Right renal cortex interstitium (tissue), 3 donors: ENCODE data around the gene CFAP99. TPM values are rescaled to one million over a fixed set of nuclear protein-coding genes. Genes with fewer than 3 reads are reported as not detected.
A peak's percentile ranks its signal among the peaks of the same experiment; 100 is the strongest.

Experiments
- DNase-seq, 3 donors: peaks; one replicate each; pipeline ENCODE4 v3.0.0-alpha.2; 2013; ENCODE audit warnings: low read depth in 3 of 3, low spot score in 2 of 3
- polyA plus RNA-seq, 3 donors: library from polyadenylated mRNA; unstranded; fragments of 120-200 nt; gene quantifications; one replicate each; pipeline ENCODE4 v1.2.1, GENCODE V29; 2013; ENCODE audit not compliant: insufficient read length in 3 of 3

Gene CFAP99
- polyA plus RNA-seq, 3 donors: 0.55 to 0.69 (median 0.57) TPM

DNA sequence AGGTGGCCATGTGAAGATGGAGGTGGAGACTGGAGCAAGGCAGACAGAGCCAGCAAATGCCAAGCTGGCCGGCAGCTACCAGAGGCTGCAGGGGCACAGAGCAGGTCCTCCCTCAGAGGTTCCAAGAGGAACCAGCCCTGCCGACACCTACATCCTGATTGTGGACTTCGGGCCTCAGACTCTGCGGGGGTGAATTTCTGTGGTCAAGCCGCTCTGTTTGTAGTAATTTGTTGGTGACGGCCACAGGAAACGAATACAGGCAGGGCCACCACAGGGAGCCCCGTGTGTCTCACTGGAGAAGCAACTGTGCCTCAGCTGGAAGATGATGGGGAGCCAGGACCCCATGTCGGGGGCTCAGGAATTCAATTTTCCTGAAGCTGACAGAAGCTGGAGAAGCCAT lies 28.6 kb upstream of the CFAP99 start:
- no peak for DNase-seq

DNA sequence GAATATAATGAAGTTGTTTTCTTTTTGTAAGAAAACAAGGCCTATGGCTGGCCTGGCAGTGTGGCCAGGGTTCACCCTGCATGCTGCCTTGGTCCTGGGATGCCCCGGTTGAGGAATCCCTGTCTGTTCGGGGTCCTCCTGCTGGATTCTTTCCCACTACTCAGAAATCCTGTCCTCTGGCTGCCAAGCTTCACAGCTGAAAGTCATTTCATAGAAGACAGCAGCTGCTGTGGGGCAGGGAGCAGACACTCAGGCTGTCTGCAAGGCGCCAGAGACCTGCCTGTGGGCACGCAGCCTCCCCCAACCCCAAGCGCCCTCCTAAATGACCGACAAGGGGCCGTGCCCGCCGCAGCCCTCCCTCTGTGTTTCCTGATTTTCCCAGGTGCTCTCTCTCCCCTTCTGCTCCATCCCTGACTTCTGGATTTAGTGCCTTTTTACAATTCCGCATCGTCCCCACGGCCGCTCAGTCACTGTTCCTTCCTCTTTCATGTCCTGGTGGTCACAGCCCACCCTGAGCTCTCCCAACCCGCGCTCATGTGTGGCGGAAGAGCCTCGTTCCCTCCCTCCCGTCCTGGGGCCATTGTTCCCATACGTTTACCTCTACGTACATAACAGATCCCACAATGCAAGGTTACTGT lies 27.9 kb upstream of the CFAP99 start:
- DNase-seq: no peak

DNA sequence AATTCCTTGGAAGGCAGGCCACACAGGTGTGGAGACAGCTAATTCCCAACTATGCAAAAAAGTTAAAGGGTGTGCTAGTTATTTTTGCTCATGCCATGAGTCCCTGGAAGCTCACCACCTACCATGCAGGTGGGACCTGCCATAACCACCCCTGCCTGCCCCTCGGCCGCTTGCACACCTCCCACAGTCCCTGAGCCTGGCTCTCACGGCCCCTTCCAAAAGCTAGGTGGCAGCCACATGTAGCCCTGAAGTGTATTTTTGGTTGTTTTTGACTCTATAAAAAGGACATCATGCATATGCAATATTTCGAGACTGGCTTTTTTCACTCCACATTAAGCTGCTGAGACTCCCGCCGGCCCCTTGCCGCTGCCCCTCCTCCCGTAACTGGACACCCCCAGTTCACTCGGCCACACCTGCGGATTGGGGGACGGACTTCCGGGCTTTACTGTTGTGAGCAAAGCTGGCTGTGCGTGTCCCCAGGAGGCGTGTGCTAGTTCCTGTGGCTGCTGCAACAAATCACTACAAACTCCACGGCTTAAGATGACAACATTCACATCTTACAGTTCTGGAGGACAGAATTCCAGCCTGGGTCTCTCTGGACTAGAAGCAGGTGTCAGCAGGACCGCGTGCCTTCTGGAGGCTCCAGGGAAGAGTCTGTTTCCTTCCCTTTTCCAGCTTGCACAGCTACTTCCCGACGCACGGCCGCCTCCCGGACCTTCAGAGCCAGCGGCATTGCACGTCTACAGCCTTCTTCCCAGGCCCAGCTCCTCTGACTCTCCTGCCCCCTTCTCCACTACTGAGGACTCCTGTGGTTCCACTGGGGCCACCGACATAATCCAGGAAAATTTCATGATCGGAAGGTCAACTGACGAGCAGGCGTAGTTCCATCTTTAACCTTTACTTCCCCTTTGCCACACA lies 25.1 kb upstream of the CFAP99 start:
- peak in 1 of 3 donors; percentile 61 for DNase-seq

DNA sequence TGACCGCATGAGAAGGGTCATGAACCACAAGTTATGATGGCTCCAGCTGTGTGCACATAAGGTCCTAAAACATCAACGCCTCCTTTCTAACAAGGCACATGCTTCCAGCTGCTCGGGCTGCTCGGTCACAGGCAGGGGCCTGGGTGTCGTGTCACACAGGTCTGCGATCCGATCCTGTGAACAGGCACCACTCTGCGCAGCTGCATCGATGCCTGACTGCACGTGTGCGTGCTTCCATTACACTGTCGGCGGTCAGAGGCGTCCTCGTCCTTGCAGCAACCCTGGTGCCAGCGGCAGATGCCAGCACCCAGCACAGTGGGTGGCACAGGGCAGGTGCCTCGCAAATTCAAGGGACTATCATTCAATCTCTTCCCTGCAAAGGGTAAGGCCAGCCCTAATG lies 24.2 kb upstream of the CFAP99 start:
- DNase-seq: peak in 1 of 3 donors; percentile 6

DNA sequence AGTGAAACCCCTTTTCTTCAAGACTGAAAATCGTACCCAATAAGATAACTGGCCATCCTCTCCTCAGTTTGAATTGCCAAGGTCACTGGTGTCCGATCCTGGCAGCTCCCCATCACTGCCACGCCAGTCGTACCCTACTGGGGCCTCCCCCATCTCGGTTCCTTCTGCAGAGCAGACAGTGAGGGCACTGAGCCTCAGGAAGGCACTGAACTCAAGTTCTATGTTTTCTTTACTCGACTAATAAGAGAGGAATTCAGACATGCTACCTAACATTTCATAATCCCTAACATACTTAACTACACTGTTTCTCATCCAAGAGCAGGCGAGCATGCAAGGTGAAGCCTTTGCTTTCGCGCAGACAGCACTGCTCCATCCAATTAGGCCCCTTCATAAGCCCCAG lies 23.7 kb upstream of the CFAP99 start:
- no peak for DNase-seq

DNA sequence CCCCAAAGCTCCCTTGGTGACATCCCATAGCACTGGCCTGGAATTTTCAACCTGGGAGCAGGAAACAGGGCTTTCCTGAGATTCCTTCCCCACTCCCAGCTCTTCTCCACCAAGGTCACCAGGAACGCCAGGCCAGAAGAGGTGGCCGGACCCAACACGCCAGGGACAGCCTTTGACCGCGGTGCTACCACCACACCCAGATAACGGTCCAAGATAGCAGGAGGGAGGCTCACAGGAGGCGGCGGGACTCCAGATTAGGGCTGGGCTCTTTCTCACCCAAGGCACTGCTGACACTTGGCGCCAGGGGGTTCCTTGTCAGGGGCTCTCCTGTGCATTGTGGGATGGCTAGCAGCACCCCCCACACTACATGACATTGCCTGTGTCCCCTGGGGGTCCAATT lies 23.2 kb upstream of the CFAP99 start:
- DNase-seq: no peak

DNA sequence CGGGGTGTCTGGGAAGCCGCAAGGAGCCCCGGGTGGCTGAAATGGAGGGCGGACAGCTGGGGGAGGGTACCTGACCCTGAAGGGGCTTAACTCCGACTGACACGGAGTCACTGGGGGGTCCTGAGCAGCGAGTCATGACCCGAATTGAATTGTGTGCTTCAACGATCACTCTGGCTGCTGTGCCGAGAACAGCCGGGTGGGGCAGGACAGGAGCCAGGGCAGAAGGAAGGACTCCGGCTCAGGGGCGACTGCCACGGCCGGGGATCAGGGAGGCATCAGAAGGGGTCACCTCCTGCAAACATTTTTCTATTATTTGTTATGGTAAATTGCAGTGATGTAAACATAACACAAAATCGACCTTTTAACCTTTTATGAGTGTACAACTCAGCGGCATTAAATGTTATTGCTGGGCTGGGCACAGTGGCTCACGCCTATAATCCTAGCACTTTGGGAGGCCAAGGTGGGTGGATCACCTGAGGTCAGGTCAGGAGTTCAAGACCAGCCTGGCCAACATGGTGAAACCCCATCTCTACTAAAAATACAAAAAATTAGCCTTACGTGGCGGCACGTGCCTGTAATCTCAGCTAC lies 21.9 kb upstream of the CFAP99 start:
- no peak for DNase-seq

DNA sequence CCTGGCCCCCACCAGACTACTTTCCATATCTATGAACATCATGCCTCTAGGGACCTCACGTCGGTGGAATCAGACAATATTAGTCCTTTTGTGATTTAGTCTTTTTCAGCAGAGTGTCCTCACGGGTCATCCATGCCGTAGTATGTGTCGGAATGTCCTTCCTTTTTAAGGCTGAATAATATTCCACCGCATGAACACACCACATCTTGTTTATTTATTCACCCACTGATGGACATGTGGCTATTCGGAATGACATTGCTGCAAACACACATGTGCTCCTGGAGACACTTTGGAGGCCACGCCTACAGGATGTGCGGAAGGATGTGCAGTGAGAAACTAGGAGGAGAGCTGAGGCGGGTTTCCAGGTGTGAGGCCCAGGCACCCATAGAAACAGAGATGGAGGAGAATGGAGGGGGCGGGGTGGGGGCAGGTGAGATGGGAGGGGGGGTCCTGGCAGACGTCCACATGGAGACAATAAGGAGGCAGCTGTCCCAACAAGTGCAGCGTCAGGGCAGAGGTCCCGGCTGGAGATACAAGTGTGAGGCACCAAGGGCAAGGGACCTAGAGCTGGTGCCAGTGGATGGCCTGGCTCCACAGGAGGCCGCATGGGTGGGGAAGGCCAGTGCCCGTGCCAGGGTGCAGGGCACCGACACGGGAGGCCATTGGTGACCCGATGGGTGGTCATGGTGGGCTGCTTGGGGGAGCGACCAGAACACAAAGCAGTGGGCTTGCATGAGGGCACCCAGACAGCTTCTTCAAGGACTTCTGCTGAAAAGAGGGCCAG lies 21.0 kb upstream of the CFAP99 start:
- DNase-seq: no peak

DNA sequence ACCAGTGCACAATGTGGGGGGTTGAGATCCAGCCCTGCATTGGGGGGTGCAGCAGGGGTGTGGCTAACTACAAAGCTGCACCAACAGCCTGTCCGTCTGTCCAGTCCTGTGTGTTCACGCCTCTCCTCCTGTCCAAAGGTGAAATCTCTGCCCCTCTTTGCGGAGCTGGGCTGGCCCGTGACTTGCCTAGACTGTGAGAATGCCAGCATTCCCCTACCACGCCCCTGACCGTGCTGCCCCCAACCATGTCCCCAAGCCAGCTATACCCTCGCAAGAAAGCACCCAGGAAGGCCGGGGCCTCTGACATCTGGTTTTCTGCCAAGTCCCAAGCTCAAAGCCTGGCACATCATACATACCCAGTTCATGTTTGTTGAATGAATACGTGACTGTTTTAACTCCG lies 19.5 kb upstream of the CFAP99 start:
- DNase-seq: no peak

DNA sequence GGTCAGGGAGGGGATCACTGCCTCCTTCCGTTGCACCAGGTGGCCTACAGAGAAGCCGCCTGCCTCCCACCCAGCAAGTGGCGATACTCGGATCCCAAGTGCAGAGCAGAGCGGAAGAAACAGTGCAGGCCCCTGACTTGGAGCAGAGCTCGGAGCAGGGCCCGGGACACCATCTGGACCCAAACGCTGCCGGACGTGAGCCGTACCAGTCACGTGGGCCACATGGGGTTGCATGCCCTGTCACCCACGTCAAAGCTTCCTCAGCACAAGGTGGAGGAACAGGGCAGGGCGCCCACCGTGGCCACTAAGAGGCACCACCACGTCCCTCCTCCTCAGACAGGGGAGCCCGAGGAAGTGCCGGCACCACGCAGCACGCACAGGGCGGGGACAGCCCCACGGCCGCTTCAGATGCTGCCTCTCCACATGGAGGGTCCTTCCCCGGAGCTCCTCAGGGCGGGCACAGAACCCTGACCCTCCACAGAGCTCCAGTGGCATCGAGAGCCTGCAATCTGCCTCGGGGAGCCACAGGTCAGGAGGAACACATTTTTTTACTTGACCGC lies 19.0 kb upstream of the CFAP99 start:
- no peak for DNase-seq

DNA sequence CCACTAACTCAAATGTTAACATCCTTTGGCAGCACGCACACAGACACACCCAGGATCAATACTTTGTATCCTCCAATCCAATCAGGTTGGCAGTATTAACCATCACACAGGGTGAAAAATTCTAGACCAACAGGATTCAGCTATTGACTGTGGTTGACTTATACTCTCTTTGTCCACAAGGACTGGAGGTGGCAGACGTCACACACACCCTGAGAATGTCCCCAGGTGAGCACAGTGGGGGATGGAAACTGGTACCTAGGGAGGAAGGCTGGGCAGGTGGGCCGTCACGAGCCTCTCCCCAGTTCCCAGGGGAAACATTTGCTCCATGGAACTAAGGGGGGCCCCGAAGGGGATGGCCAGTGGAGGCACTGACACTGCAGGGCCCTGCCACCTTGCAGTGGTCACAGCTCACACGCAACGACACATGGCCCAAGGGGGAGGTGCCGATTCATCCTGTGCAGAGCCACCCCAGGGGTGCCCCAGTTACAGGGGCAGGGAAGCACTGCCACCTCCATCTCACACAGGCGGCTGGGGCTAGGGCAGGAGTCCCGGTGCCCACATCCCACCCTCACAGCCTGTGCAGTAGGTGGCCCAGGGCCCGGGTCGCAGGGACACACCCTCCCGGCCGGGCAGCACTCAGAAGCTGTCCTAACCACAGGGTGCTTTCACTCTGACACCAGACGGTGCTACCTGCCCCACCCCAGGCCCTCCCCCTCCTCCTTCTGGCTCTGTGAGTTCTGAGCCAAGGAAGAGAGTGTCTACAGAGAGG lies 17.7 kb upstream of the CFAP99 start:
- DNase-seq: no peak

DNA sequence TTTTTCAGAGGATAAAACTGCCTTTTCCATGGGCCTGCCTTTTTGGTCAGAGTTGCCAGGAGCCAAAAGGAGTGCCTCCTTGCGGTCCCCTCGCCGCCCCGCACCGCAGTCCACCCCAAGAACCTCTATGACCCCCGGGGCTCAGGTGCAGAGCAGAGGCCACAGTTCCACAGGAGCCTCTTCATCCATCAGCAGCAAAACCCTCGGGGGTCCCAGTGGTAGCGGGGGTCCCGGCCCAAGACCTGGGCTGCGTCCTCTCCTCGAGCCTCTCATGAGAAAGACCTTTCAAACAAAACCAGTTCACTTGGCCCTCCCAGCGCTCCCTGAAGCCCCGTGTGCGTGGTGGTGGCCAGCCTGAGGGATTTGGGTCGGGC lies 17.2 kb upstream of the CFAP99 start:
- DNase-seq: no peak

DNA sequence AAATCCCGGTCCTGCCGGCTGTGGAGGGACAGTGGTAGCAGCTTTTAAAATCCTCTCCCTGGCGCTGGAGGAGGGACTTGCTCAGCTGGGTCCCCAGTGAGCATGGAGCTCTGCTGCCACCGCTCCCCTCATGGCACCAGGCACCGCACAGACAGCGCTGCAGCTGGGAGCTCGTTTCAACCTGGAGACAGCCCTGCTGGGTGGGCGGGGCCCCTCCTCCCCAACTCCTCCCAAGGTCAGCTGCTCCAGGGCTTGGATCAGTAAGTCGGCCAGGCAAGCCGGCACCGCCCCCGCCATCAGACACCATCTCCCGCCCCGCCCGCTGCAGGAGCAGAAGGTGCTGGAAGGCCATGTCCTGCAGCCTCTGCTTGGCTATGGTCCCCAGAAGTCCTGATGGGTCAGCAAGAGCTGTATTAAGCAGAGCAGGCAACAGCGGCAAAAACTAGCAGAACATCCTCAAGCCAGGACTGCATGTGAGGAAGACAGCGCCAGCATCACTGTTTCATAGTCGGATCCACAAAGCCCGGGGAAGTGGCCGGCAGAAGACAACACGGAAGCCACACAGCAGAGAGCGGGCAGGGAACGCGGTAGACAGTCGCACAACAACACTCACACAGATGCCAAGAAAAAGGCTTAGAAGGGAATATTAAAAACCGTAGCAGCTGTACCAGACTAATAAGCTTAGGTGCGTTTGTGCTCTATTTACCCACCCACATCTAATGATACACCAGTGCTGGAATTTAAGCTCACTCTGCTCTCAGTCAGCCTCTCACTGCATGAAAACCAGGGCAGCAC lies 16.5 kb upstream of the CFAP99 start:
- DNase-seq: no peak

DNA sequence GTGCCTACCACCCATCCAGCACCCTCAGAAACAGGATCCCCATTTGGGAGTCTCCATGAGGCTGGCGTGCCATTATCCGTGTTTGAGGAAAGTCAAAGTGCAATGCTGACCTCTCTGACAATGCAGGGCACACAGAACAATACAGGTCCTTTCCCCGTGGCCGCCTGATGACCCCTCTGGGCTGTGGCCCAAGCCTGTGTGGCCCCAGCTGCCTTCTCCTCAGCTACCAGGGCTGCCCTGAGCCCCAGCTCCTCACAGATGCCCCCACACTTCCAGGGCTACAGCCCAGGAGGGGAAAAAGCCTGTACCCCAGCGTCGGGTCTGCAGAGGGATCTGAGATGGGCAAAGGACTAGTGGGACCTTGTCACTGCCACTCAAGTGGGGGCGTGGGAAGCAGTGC lies 15.8 kb upstream of the CFAP99 start:
- no peak for DNase-seq

DNA sequence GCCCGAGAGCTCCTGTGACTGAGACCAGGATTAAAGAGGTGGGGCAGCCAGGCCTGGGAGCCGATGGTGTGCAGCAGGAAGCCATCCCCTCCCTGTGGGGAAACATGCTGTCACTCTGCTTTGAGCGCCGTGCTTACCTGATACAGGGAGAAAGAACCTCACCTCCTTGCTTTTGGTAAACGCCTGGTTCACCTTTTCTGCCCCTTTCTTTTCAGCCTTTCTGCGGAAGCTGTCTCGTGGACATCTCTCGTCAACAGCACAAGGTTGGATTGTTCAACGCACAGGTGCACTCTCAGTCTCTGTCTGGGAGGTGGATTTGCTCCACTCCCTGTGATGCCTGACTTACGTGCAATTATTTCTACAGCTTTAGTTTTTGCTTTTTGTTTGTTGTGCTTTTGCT lies 12.3 kb upstream of the CFAP99 start:
- DNase-seq: no peak

DNA sequence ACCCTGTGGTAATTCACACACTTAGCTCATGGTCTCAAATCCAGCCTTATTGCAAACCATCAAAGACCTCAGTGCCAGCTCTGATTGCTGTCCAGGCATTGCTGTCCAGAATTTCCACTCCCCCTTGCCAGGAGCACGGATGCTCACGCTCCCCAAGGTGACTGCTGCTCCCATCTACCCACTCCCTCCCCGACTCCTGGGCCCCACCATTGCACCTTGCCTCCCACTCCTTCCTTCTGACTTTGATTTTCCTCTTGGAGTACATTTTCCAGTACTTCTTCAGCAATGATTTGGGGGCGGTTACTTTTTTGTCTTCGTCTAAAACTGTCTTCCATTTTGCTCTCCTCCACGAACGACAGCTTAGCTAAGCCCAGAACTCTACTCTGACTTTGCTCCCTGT lies 11.8 kb upstream of the CFAP99 start:
- DNase-seq: no peak

DNA sequence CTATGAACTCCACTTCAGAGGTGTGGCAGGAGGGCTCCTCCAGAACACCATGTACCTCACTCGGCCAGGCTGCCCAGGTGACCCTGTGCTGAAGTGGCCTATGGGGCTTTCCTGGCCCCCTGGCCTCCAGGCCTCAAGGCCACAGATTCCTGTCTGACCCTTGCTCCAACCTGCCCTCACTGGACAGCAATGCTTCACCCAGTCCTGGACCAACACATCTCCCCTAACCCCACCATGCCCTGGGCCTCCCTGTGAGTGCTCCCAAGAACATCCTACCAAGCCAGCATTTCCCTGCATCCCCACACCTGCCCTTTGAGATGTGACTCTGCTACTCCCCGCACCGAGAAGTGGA lies 10.8 kb upstream of the CFAP99 start:
- DNase-seq: no peak

DNA sequence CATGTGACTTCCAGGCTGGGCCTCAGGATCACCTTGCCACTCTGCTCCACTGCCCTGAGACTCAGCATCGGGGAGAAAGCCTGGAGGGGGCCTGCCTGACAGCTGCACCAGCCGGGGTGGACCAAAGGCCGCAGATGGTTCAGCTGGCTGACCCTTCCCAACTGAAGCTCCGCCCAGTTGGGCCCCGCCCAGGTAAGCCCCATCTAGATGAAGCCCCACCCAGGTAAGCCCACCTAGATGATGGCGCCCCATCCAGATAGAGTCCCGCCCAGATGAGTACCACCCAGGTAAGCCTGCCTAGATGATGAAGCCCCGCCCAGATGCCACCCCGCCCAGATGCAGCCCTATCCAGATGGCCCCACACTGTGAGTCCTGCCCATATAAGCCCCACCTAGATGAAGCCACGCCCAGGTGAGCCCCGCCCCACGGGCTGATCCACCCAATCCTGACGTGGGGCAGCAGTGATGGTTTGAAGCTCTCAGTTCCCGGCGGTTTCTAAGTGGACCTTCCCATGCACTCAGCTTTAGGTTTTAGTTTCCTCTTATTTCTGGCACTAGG lies 10.3 kb upstream of the CFAP99 start:
- no peak for DNase-seq

DNA sequence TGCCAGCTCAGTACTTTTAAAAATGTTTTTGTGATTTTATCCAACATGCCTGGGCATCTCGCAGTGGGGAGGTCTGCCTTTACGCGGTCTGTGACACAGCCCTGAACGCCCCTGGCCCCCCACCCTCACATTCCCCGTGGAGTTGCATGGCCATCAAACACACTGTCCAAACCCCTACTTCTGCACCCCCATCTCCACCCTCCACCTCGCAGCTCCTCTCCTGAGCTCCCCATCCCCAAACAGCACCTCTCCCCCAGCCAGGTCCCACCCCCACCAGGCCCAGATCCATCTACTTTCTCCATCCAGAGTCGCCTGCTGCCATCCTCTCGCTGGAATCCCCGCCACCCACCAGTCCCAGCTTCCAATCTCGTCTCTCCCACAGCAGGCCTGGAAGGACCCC lies 9.8 kb upstream of the CFAP99 start:
- no peak for DNase-seq
